Left renal cortex interstitium (tissue), 4 donors: ENCODE data around the gene TSPAN15. TPM values are rescaled to one million over a fixed set of nuclear protein-coding genes. Genes with fewer than 3 reads are reported as not detected.
"Not testable (repeated sequence)": the region's sequence is repeated elsewhere in the genome, so short reads cannot be mapped to it uniquely, and the experiment has no call there.

Experiments
- DNase-seq, 4 donors: peaks; one replicate each; pipeline ENCODE4 v3.0.0-alpha.2; 2013; ENCODE audit warnings: low read depth in 4 of 4, low spot score in 2 of 4, missing footprints in 1 of 4
- polyA plus RNA-seq, 4 donors: library from polyadenylated mRNA; unstranded; fragments of 120-200 nt; gene quantifications; one replicate each; pipeline ENCODE4 v1.2.1, GENCODE V29; 2013; ENCODE audit not compliant: insufficient read length in 4 of 4

TSPAN15 gene
- polyA plus RNA-seq, 4 donors, result 56.4 to 70.7 (median 63.6) TPM

- DNase-seq, result no peak
Observed at GRCh38 chr10:69481811-69482524, 30.7 kb downstream of the TSPAN15 start.

- DNase-seq, result no peak
Observed at GRCh38 chr10:69483963-69484362, 32.7 kb downstream of the TSPAN15 start.

- DNase-seq, result no peak
Observed at GRCh38 chr10:69484736-69485135, 33.5 kb downstream of the TSPAN15 start.

- no peak for DNase-seq
Observed at GRCh38 chr10:69486922-69487730, 35.9 kb downstream of the TSPAN15 start.

GRCh38 chr10:69488149-69488844, 37.0 kb downstream of the TSPAN15 start:
- DNase-seq, result not testable (repeated sequence)

- DNase-seq, result not testable (repeated sequence)
Observed at GRCh38 chr10:69488856-69489255, 37.6 kb downstream of the TSPAN15 start.

GRCh38 chr10:69489506-69490090, 38.3 kb downstream of the TSPAN15 start:
- no peak for DNase-seq

GRCh38 chr10:69490876-69491275, 39.6 kb downstream of the TSPAN15 start:
- DNase-seq, result no peak

- no peak for DNase-seq
Observed at GRCh38 chr10:69491611-69492010, 40.3 kb downstream of the TSPAN15 start.

GRCh38 chr10:69492091-69492745, 41.0 kb downstream of the TSPAN15 start:
- no peak for DNase-seq

GRCh38 chr10:69492746-69493462, 41.6 kb downstream of the TSPAN15 start:
- DNase-seq, result no peak

- no peak for DNase-seq
Observed at GRCh38 chr10:69494626-69495558, 43.6 kb downstream of the TSPAN15 start.

GRCh38 chr10:69495666-69496065, 44.4 kb downstream of the TSPAN15 start:
- no peak for DNase-seq

GRCh38 chr10:69496352-69497230, 45.3 kb downstream of the TSPAN15 start:
- no peak for DNase-seq

GRCh38 chr10:69497231-69497561, 45.9 kb downstream of the TSPAN15 start:
- DNase-seq, result no peak

- no peak for DNase-seq
Observed at GRCh38 chr10:69497611-69498390, 46.5 kb downstream of the TSPAN15 start.
